Stimulated activated CD4-positive, alpha-beta T cell treated with anti-CD3 and anti-CD28 coated beads, Interleukin-1b, Interleukin-23, amount 100 ng/mL, for 4 hours (primary cell): ENCODE results near the gene ZDHHC18.
A peak's percentile ranks its signal among the peaks of the same experiment; 100 is the strongest.
"Not testable (repeated sequence)": the region's sequence is repeated elsewhere in the genome, so short reads cannot be mapped to it uniquely, and the experiment has no call there.

Experiments used
- DNase-seq, 2 donors: peaks; one replicate each; pipeline ENCODE4 v3.0.0-alpha.2; 2020; ENCODE audit warnings: low read depth in 2 of 2

ZDHHC18 gene

GRCh38 chr1:26832249-26832960, 5.9 kb downstream of the ZDHHC18 start:
- DNase-seq, result no peak

- DNase-seq, result peak; percentile 64 to 75
Observed at GRCh38 chr1:26833432-26834405, 7.2 kb downstream of the ZDHHC18 start.

GRCh38 chr1:26837665-26838064, 11.2 kb downstream of the ZDHHC18 start:
- not testable (repeated sequence) for DNase-seq

GRCh38 chr1:26838474-26839338, 12.2 kb downstream of the ZDHHC18 start:
- DNase-seq, result peak; percentile 28

- no peak for DNase-seq
Observed at GRCh38 chr1:26839339-26839722, 12.8 kb downstream of the ZDHHC18 start.

GRCh38 chr1:26839779-26840178, 13.3 kb downstream of the ZDHHC18 start:
- no peak for DNase-seq

GRCh38 chr1:26844424-26845196, 18.1 kb downstream of the ZDHHC18 start:
- DNase-seq, result no peak

- DNase-seq, result not testable (repeated sequence)
Observed at GRCh38 chr1:26847826-26848225, 21.3 kb downstream of the ZDHHC18 start.

- DNase-seq, result no peak
Observed at GRCh38 chr1:26848499-26848898, 22.0 kb downstream of the ZDHHC18 start.

- no peak for DNase-seq
Observed at GRCh38 chr1:26848941-26849774, 22.7 kb downstream of the ZDHHC18 start.

- no peak for DNase-seq
Observed at GRCh38 chr1:26851106-26851684, 24.7 kb downstream of the ZDHHC18 start.

GRCh38 chr1:26852701-26853100, 26.2 kb downstream of the ZDHHC18 start:
- DNase-seq, result no peak

- DNase-seq, result peak; percentile 75 to 83
Observed at GRCh38 chr1:26853156-26853555, 26.7 kb downstream of the ZDHHC18 start.

- DNase-seq, result no peak
Observed at GRCh38 chr1:26853600-26853999, 27.1 kb downstream of the ZDHHC18 start.

GRCh38 chr1:26854906-26855305, 28.4 kb downstream of the ZDHHC18 start:
- no peak for DNase-seq

GRCh38 chr1:26855636-26856035, 29.1 kb downstream of the ZDHHC18 start:
- no peak for DNase-seq

- no peak for DNase-seq
Observed at GRCh38 chr1:26856181-26856580, 29.7 kb downstream of the ZDHHC18 start.

- no peak for DNase-seq
Observed at GRCh38 chr1:26856604-26857469, 30.3 kb downstream of the ZDHHC18 start.
